H1 (cell line): ENCODE results near the gene EYA4. TPM values are rescaled to one million over a fixed set of nuclear protein-coding genes. Genes with fewer than 3 reads are reported as not detected.

Experiments
- CTCF ChIA-PET: fragments of 300-600 bp; sonication (Branson Sonifier 250); formaldehyde crosslinking; loops from one replicate; lab custom pipeline; 2021; ENCODE audit not compliant: partially characterized antibody; lab: Charles Lee
- POLR2A ChIA-PET: fragments of 300-600 bp; sonication (Branson Sonifier 250); formaldehyde crosslinking; loops from one replicate; lab custom pipeline; 2021; ENCODE audit warnings: inconsistent platforms; ENCODE audit not compliant: partially characterized antibody; lab: Charles Lee
- DNase-seq, 2 experiments: peaks; one replicate each; pipeline versions ENCODE4 v3.0.0 to v3.0.0-alpha.2; 2010 to 2022; ENCODE audit warnings: low spot score in 2 of 2, low read depth in 1 of 2, mixed read lengths in 1 of 2
- FAIRE-seq: peaks from 2 replicates; lab custom pipeline; 2011; peaks lifted over from hg19 to GRCh38; lab: Jason Lieb, UNC
- H2AFZ ChIP-seq: 2 replicates; pipeline ENCODE4 v1.8.1; 2012; ENCODE audit warnings: low read length, inconsistent platforms
- H2AK5ac ChIP-seq: 2 replicates; pipeline ENCODE4 v1.6.1; 2013; ENCODE audit warnings: low read depth, low read length
- H2BK120ac ChIP-seq: replicated peaks from 2 replicates; pipeline ENCODE3; 2013; ENCODE audit warnings: low read depth, low read length, inconsistent platforms
- H2BK12ac ChIP-seq: 2 replicates; pipeline ENCODE4 v1.6.1; 2013; ENCODE audit warnings: low read depth, low read length
- H2BK15ac ChIP-seq: 2 replicates; pipeline ENCODE4 v1.6.1; 2013; ENCODE audit warnings: low read length
- H2BK20ac ChIP-seq: 2 replicates; pipeline ENCODE4 v1.6.1; 2013; ENCODE audit warnings: low read length
- H2BK5ac ChIP-seq: 2 replicates; pipeline ENCODE4 v1.6.1; 2013; ENCODE audit warnings: low read depth, low read length
- H3K14ac ChIP-seq: 2 replicates; pipeline ENCODE4 v1.6.1; 2013; ENCODE audit warnings: inconsistent platforms; ENCODE audit not compliant: insufficient read length
- H3K18ac ChIP-seq: 2 replicates; pipeline ENCODE4 v1.6.1; 2013; ENCODE audit warnings: low read length; ENCODE audit errors: extremely low read depth
- H3K23ac ChIP-seq: 2 replicates; pipeline ENCODE4 v1.6.1; 2013; ENCODE audit warnings: inconsistent platforms; ENCODE audit not compliant: insufficient read length
- H3K23me2 ChIP-seq: 2 replicates; pipeline ENCODE4 v1.6.1; 2013; ENCODE audit warnings: low read depth, low read length
- H3K27ac ChIP-seq: 2 replicates; pipeline ENCODE4 v1.6.1; 2011; ENCODE audit warnings: low read depth, low read length, inconsistent platforms
- H3K27me3 ChIP-seq, 4 experiments: replicated peaks in 1 of 4; 1 replicate in 1 of 4; 2 replicates in 3 of 4; pipeline versions ENCODE4 v1.6.1 to v1.8.1; 2011 to 2013; ENCODE audit warnings: low read length in 3 of 4, mild to moderate bottlenecking in 3 of 4, inconsistent platforms in 2 of 4, mixed read lengths in 2 of 4, moderate library complexity in 1 of 4; ENCODE audit not compliant: control insufficient read depth in 3 of 4, insufficient read depth in 3 of 4; ENCODE audit errors: extremely low read depth in 1 of 4
- H3K36me3 ChIP-seq, 4 experiments: 2 replicates each; pipeline versions ENCODE4 v1.6.1 to v1.8.1; 2011 to 2013; ENCODE audit warnings: mild to moderate bottlenecking in 4 of 4, low read length in 3 of 4, moderate library complexity in 2 of 4, control low read depth in 1 of 4, inconsistent platforms in 1 of 4; ENCODE audit not compliant: insufficient read depth in 4 of 4, control insufficient read depth in 2 of 4
- H3K4ac ChIP-seq: replicated peaks from 2 replicates; pipeline ENCODE3; 2013; ENCODE audit warnings: low read length, low read depth, mixed read lengths, inconsistent platforms; ENCODE audit not compliant: insufficient read length
- H3K4me1 ChIP-seq, 4 experiments: replicated peaks in 1 of 4; 1 replicate in 1 of 4; 2 replicates in 3 of 4; pipeline versions ENCODE4 v1.6.1 to v1.8.1; 2011 to 2013; ENCODE audit warnings: low read length in 3 of 4, inconsistent platforms in 2 of 4, mixed read lengths in 1 of 4; ENCODE audit not compliant: insufficient read depth in 4 of 4, control insufficient read depth in 3 of 4
- H3K4me2 ChIP-seq, 2 experiments: 2 replicates each; pipeline versions ENCODE4 v1.6.1 to v1.8.1; 2011 to 2013; ENCODE audit warnings: low read depth in 2 of 2, low read length in 2 of 2, control low read depth in 1 of 2, inconsistent platforms in 1 of 2, mild to moderate bottlenecking in 1 of 2; ENCODE audit not compliant: insufficient read depth in 1 of 2
- H3K4me3 ChIP-seq, 4 experiments: fragments of 200-600, 300-600 bp in 1 of 4; sonication (generic), shearing (Covaris generic), sonication (Bioruptor Twin) in 1 of 4; 2 replicates each; pipeline versions ENCODE4 v1.5.1 to v1.8.1; 2011 to 2016; ENCODE audit warnings: low read length in 4 of 4, low read depth in 3 of 4, control low read depth in 2 of 4, inconsistent platforms in 2 of 4, mild to moderate bottlenecking in 2 of 4, mixed read lengths in 1 of 4, moderate library complexity in 1 of 4; ENCODE audit not compliant: insufficient read depth in 2 of 4; ENCODE audit errors: extremely low read depth in 1 of 4
- H3K56ac ChIP-seq: replicated peaks from 2 replicates; pipeline ENCODE3; 2013; ENCODE audit warnings: low read depth, mild to moderate bottlenecking, mixed read lengths, low read length, inconsistent platforms; ENCODE audit not compliant: insufficient read length
- H3K79me1 ChIP-seq: 2 replicates; pipeline ENCODE4 v1.6.1; 2013; ENCODE audit warnings: low read depth, low read length, control low read depth
- H3K79me2 ChIP-seq, 2 experiments: 2 replicates each; pipeline versions ENCODE4 v1.6.1 to v1.8.1; 2012 to 2013; ENCODE audit warnings: low read length in 2 of 2, mild to moderate bottlenecking in 2 of 2, inconsistent platforms in 1 of 2; ENCODE audit not compliant: insufficient read depth in 2 of 2, control insufficient read depth in 1 of 2
- H3K9ac ChIP-seq, 4 experiments: replicated peaks in 1 of 4; 1 replicate in 1 of 4; 2 replicates in 3 of 4; pipeline versions ENCODE4 v1.6.1 to v1.8.1; 2011 to 2013; ENCODE audit warnings: low read depth in 3 of 4, low read length in 3 of 4, control low read depth in 2 of 4, mild to moderate bottlenecking in 2 of 4, moderate library complexity in 2 of 4, inconsistent platforms in 1 of 4; ENCODE audit errors: extremely low read depth in 1 of 4
- H3K9me3 ChIP-seq, 2 experiments: 2 replicates each; pipeline versions ENCODE4 v1.6.1 to v1.8.1; 2012 to 2013; ENCODE audit warnings: mild to moderate bottlenecking in 2 of 2, moderate library complexity in 2 of 2, control low read depth in 1 of 2, inconsistent platforms in 1 of 2, low read depth in 1 of 2, low read length in 1 of 2, mixed read lengths in 1 of 2; ENCODE audit not compliant: insufficient read depth in 2 of 2
- H4K20me1 ChIP-seq, 2 experiments: replicated peaks in 1 of 2; 2 replicates each; pipeline versions ENCODE3 to v1.8.1; 2011 to 2013; ENCODE audit warnings: inconsistent platforms in 2 of 2, low read length in 2 of 2, mild to moderate bottlenecking in 1 of 2; ENCODE audit not compliant: insufficient read depth in 2 of 2, control insufficient read depth in 1 of 2
- H4K5ac ChIP-seq: 2 replicates; pipeline ENCODE4 v1.6.1; 2013; ENCODE audit warnings: low read length, low read depth, mixed read lengths, inconsistent platforms; ENCODE audit not compliant: insufficient read length
- H4K8ac ChIP-seq: 2 replicates; pipeline ENCODE4 v1.8.0; 2013; ENCODE audit warnings: mild to moderate bottlenecking, moderate library complexity, low read length, inconsistent platforms; ENCODE audit not compliant: insufficient read depth; ENCODE audit errors: extremely low read depth
- H4K91ac ChIP-seq: replicated peaks from 2 replicates; pipeline ENCODE3; 2013; ENCODE audit warnings: low read length, mixed read lengths, inconsistent platforms; ENCODE audit not compliant: insufficient read length
- ASH2L ChIP-seq: fragments of 200-600, 300-600 bp; sonication (generic); IDR thresholded peaks from one replicate; pipeline ENCODE4 v1.7.1; 2017; ENCODE audit warnings: low read length
- BRCA1 ChIP-seq: IDR thresholded peaks from 2 replicates; pipeline ENCODE4 v1.6.1; 2012; ENCODE audit warnings: low read depth, low read length, improper control_type of control experiment
- HDAC2 ChIP-seq, 2 experiments: fragments of 300-600 bp in 1 of 2; sonication (generic) in 1 of 2; IDR thresholded peaks; 2 replicates each; pipeline ENCODE4 v1.6.1; 2011 to 2012; ENCODE audit warnings: low read depth in 2 of 2, low read length in 2 of 2, mild to moderate bottlenecking in 2 of 2, moderate library complexity in 2 of 2, borderline replicate concordance in 1 of 2, inconsistent platforms in 1 of 2
- POU5F1 ChIP-seq: IDR thresholded peaks from 2 replicates; pipeline ENCODE4 v1.6.1; 2011; ENCODE audit warnings: low read depth, mild to moderate bottlenecking, low read length, moderate library complexity
- RAD21 ChIP-seq, 2 experiments: IDR thresholded peaks in 1 of 2; conservative IDR thresholded peaks in 1 of 2; 2 replicates each; pipeline ENCODE4 v1.6.1; 2011; ENCODE audit warnings: low read depth in 2 of 2, low read length in 2 of 2, improper control_type of control experiment in 1 of 2, inconsistent platforms in 1 of 2, mild to moderate bottlenecking in 1 of 2, moderate library complexity in 1 of 2
- RBBP5 ChIP-seq: IDR thresholded peaks from 2 replicates; pipeline ENCODE4 v1.7.1; 2012; ENCODE audit warnings: low read depth, mild to moderate bottlenecking, inconsistent platforms, low read length, moderate library complexity, borderline replicate concordance
- SP1 ChIP-seq: IDR thresholded peaks from 2 replicates; pipeline ENCODE4 v1.6.1; 2011; ENCODE audit warnings: low read depth, low read length
- TAF7 ChIP-seq: optimal IDR thresholded peaks from 2 replicates; pipeline ENCODE3; 2011; ENCODE audit warnings: low read depth, mild to moderate bottlenecking, inconsistent platforms, low read length, moderate library complexity, borderline replicate concordance
- WGBS, 2 experiments: shearing (Covaris generic) in 1 of 2; methylation state at CpG; one replicate each; pipeline versions ENCODE4 v1.1.6 to v1.1.7; 2013 to 2015; ENCODE audit warnings: low lambda C conversion rate in 2 of 2, mixed read lengths in 2 of 2, inconsistent platforms in 1 of 2, low coverage in 1 of 2, missing lambda C conversion rate in 1 of 2; ENCODE audit not compliant: insufficient replicate concordance in 2 of 2, insufficient coverage in 1 of 2, insufficient read length in 1 of 2; ENCODE audit errors: extremely low coverage in 1 of 2, missing lambda C conversion rate in 1 of 2; 5-methylcytosine and 5-hydroxymethylcytosine counted together
- polyA plus RNA-seq, 7 experiments: library from polyadenylated mRNA; depleted of rRNA in 3 of 7; stranded (reverse) in 5 of 7; unstranded in 2 of 7; fragments of >200 nt in 5 of 7; fragments of 200-250 nt in 2 of 7; gene quantifications; 1 replicate in 5 of 7; 2 replicates in 1 of 7; 4 replicates in 1 of 7; pipeline versions ENCODE4 v1.2.1 to v1.2.3, GENCODE V29; 2011 to 2013; ENCODE audit warnings: missing spikeins in 2 of 7, mixed read lengths in 2 of 7
- total RNA-seq: library from RNA; stranded (reverse); fragmentation: NEBNext Ultra II Directional; extraction: Animal tissue kit (Norgen Biotek cat#: 25700); gene quantifications from 2 replicates; pipeline ENCODE4 v1.2.1, GENCODE V29; 2021
- TF ChIP-seq, protein P1 (sequence below): IDR thresholded peaks from 2 replicates; pipeline ENCODE4 v1.6.1; 2012; ENCODE audit warnings: low read length, inconsistent platforms
- TF ChIP-seq, protein P2 (sequence below): IDR thresholded peaks from 2 replicates; pipeline ENCODE4 v1.6.1; 2012; ENCODE audit warnings: inconsistent platforms

Gene EYA4
- total and polyA plus RNA-seq, 2 of the 8 experiments (the other 6 are each of a cell fraction or from before 2014, with no cell fraction given): 0.06 to 0.17 TPM

DNA sequence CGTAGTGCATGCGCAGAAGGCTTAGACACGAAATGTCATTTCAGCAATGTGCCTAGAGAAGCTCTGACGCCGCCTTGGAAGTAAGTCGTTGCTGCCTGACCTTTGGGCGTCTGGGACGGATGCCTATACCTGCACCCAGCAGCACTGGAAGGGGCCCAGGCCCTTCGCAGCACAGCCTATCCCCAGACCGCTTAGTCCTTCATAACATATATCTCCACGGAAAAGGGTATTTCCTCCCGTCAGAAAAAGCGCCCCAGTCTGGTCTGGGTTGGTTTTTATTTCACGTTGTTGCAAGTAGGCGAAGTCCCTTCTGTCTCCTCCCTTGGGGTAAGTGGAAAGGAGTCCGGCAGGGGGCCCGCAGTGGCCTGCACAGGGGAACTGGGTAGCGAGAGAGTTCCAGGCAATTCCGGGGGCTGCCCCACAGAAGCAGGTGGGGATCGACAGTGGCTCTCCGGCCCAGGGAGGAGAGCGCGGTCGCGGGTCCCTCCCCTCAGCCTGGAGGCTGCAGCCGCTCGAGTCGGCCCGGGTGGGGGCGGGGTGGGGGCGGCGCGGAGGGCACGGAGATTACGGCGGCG, 559 bp upstream of the EYA4 start:
- Histone ChIP-seq H3K56ac (no peak overlapping the region), H3K9ac (0 out of 7 replicates have a peak overlapping the region, but pooled peaks of 1 of the 4 experiments have one; percentile 3), H3K4me2 (peak overlapping the region; percentile 82 to 96), H4K91ac (no peak overlapping the region), H3K4me1 (peaks cover 0 to 6% (median 0%) of the 10 kb centered on the region in 4 experiments; a peak in 2 of 7 replicates), H3K4ac (no peak overlapping the region), H3K4me3 (peak overlapping the region; percentile 45 to 73 (median 50)), H3K23me2 (peaks cover 19% of the 10 kb centered on the region), H2BK120ac (no peak overlapping the region), H3K36me3 (no peaks in the 10 kb centered on the region), H2AK5ac (no peak overlapping the region), H3K79me1 (no peaks in the 10 kb centered on the region), H2BK15ac (no peak overlapping the region), H3K27me3 (peaks cover 28 to 65% (median 45%) of the 10 kb centered on the region in 4 experiments), H3K23ac (no peak overlapping the region), H3K27ac (no peak overlapping the region), H3K18ac (no peak overlapping the region), H4K8ac (peak overlapping the region; percentile 5; the same call in 1 of the 2 replicates), H3K79me2 (no peaks in the 10 kb centered on the region), H4K20me1 (peaks cover 0 to 5% of the 10 kb centered on the region in 2 experiments), H3K9me3 (no peaks in the 10 kb centered on the region), H3K14ac (no peak overlapping the region), H2BK12ac (no peak overlapping the region), H2BK5ac (no peak overlapping the region), H4K5ac (no peak overlapping the region), H2BK20ac (no peak overlapping the region), H2AFZ (no peak overlapping the region)
- WGBS, 2 experiments: 4% methylated on average over 23 of the region's 37 CpGs; no CpG with 5 or more reads in 1 of the 2 experiments
- POLR2A ChIA-PET: no interaction called here
- FAIRE-seq (no peak), DNase-seq (peak in 1 of 2 experiments; percentile 67)
- CTCF ChIA-PET: interaction anchor here (1.5 kb wide), 1 partner anchor 55 kb away, joined by 3 read pairs; no protein-coding TSS in a partner anchor
- TF ChIP-seq HDAC2 (IDR thresholded peaks at IDR 0.05; ENCODE audit: borderline replicate concordance in 1 of 2, low read depth in 2 of 2, low read length in 2 of 2) (peak; percentile 41 to 48; a peak in 2 of 4 replicates), SP1 (no peak), BRCA1 (no peak), ASH2L (peak; percentile 17), RAD21 (IDR thresholded peaks at IDR 0.05 in 1 of 2, conservative IDR thresholded peaks at IDR 0.05 in 1 of 2; ENCODE audit: low read depth in 2 of 2, low read length in 2 of 2) (0 out of 4 replicates have a peak, but pooled peaks of 1 of the 2 experiments have one; percentile 7), POU5F1 (no peak), RBBP5 (no peak), TAF7 (no peak)
- TF ChIP-seq, protein P1, sequence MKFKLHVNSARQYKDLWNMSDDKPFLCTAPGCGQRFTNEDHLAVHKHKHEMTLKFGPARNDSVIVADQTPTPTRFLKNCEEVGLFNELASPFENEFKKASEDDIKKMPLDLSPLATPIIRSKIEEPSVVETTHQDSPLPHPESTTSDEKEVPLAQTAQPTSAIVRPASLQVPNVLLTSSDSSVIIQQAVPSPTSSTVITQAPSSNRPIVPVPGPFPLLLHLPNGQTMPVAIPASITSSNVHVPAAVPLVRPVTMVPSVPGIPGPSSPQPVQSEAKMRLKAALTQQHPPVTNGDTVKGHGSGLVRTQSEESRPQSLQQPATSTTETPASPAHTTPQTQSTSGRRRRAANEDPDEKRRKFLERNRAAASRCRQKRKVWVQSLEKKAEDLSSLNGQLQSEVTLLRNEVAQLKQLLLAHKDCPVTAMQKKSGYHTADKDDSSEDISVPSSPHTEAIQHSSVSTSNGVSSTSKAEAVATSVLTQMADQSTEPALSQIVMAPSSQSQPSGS: no peak
- TF ChIP-seq, protein P2, sequence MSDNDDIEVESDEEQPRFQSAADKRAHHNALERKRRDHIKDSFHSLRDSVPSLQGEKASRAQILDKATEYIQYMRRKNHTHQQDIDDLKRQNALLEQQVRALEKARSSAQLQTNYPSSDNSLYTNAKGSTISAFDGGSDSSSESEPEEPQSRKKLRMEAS: 0 out of 2 replicates have a peak, but pooled peaks have one; percentile 17
